HG03521 (cell line): ENCODE data around the gene PROX2.

Experiments used
- ATAC-seq: cut with Tn5 transposase; IDR thresholded peaks from one replicate; pipeline ENCODE4 v1.9.1; 2021; ENCODE audit warnings: mild to moderate bottlenecking, moderate library complexity; ENCODE audit not compliant: unreplicated experiment

PROX2 gene

DNA sequence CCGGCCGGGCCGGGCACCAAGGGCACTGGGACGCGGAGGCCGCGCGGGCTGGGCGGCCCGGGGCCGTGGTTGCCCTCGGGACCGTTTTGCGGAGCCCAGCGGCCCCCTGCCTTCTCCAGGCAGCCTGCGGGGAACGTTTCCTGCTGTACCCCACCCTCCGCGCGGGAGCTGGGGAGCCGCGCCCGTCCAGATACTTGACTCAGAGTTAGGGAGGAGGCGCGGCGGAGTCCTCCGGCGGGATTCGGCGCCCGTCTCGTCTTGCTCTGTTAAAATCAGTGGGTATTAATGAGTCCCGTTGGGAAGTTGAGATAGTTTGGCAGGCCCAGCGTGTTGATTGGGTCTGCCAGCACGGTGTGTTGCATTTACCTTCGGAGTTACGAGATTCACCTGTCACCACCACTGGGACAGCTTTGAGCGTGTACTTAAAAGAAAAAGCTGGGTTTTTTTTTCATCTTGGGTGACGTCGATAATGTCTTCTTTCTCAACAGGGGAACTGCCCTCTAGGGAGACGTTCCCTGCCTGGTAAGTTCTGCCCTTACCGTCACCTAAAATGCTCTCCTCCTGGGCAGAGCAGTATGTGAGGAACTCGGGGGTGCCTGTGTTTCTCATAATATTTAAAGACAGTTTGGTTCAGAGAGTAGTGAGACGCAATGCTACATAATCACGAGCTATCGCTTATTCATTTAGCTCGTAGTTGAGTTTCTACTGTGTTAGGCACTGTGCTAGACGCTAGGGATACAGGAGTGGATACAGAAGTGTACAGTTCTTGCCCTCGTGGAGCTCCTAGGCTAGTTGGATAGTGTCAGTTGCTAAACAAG is 6.4 kb upstream of the PROX2 start:
- peak; percentile 34 for ATAC-seq

DNA sequence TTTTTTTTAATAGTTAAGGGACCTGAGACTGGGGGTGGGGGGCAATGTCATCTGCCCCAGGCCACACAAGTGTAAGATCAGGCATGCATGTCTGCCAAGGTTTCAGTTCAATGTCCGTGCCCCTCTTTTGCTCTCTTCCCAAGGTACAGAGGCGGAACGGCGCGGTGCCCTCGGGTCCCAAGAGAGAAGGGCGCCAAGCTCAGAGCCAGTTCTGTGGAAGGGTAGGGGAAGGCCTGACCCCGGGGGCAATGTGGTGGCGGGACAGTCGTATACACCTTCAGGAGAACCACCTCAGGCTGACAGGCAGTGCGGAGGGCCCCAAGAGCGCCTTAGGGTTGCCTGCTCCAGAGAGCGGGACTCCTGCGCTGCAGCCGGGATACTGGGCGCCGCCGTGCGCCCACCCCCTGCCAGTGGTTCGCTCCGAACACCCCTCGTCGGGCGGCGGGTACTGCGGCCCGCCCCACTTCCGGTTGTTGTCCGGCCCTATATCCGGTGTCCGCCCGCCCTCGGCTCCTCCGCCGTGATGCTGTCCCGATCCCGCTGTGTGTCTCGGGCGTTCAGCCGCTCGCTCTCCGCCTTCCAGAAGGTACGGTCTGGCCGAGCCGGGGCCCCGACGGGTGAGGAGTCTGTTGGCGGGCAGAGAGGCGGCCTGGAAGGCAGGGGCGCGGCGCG is 5.6 kb upstream of the PROX2 start, which contains the start of gene DLST:
Gene DLST, plus strand, starts transcription at position 486 of the 672 bp plus-strand sequence. Its CDS starts 38 bp downstream, at position 524.
- ATAC-seq = peak; percentile 86

DNA sequence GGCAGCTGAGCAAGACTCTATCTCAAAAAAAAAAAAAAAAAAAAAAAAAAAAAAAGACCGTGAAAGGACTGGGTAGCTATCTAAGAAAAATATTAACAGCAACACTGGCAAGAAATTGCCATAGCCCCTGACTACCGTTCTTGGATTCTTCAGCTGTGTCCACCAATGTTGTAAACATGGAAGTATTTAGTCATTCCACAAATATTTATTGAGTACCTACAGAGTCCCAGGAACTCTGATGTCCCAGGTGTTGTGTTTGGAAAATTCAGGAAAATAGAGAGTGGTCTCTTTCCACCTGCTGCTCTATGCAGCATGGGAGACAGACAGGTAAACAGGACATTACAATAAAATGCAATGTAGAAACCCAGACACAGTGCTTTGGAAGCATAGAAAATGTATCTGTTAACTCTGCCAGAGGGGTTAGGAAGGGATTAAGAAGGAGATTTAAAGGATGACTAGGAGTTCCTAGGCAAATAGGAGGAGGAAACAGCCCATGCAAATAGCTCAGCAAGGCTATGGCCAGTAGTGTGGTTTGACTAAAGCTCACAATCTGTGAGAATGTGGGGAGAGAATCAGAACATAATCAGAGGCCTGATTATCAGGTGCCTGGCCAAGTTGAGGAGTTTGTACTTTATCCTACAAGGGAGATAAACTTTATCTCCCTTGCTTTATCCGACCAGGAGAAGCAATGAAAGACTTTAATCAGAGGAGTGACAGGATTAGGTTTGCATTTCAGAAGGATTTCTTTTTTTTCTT is 3.7 kb upstream of the PROX2 start:
- ATAC-seq = no peak

GRCh38 chr14:74875204-74875603 is 741 bp downstream of the PROX2 start:
- no peak for ATAC-seq

DNA sequence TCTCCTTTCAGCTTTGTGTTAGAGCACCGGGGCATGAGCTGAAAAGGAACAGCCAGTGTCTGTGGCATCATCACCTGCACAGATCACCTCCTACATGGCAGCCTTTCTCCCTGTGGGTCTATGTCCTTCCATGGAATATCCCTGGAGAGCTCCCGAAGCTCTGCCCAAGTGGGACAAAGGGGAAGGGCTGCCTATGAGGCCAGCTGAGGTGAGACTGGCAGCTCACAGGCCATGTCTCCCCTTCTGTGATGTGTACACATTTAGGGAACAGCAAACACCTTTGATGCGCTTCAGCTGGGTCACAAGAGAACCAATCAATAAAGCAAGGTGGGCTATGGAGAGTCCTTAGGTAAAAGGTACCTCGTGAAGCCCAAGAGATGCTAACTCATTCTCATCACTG is 4.1 kb downstream of the PROX2 start:
- no peak for ATAC-seq

DNA sequence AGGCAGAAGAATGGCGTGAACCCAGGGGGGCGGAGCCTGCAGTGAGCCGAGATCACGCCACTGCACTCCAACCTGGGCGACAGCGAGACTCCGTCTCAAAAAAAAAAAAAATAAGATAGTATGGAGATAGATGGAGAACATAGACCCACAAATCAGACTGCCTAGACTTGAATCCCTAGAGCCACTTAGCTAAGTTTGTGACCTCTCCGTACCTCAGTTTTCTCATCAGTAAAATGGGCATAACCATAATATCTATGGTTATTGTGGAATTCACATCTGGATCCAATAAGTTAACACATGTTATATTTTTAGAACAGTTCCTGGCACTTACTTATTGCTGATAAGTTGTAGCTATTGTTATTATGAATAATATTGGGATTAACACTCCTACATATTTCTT is 7.2 kb downstream of the PROX2 start:
- ATAC-seq = no peak

- ATAC-seq = no peak
Observed at GRCh38 chr14:74867673-74868072, 8.3 kb downstream of the PROX2 start.

DNA sequence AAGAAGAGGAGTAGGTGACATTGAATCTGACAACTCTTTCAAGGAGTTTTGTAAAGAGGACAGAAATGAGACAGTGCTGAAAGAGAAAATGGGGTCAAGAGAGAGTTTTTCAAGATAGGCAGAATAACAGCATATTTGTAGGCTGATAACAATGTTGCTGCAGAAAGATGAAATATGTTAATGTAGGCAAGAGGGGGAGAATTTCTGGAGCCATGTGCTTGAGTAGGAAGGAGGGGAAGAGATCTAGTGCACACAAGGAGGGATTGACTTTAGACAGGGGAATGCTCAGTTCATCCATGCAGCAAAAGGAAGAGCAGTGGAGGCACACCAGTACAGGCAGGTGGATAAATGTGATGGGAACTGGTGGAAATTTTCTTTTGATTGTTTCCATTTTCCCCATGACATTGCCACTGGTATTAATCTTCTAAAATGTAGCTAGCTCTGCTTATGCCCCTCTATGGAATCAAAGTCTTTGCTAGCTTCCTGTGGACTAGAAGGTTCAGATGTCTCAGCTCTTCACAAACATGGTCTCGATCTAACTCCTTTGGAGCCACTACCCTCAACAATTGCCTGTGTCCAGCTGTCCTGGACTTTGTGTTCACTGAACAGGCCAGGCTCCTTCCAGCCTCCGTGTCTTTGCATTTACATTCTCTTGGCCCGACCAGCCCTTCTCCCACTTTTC is 9.1 kb downstream of the PROX2 start:
- ATAC-seq = no peak

DNA sequence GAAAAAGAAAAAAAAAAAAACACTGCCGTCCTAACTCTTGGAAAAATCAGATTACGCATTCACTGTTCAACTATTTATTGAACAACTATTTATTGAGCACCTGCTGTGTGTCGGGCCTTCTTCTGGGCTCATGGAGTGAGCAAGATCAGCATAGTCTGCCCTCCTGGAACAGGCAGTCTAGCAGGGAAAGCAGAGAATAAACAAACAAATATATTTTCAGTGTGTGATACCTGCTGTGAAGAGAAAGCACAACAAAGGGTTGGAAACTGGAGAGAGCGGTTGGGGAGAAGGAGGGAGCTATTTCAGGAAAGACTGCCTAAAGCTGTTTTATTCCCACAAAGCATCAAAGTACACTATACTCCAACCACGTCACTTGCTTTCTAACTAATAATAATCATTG is 10.8 kb downstream of the PROX2 start:
- ATAC-seq = no peak

- ATAC-seq = no peak
Observed at GRCh38 chr14:74864198-74864597, 11.7 kb downstream of the PROX2 start.

DNA sequence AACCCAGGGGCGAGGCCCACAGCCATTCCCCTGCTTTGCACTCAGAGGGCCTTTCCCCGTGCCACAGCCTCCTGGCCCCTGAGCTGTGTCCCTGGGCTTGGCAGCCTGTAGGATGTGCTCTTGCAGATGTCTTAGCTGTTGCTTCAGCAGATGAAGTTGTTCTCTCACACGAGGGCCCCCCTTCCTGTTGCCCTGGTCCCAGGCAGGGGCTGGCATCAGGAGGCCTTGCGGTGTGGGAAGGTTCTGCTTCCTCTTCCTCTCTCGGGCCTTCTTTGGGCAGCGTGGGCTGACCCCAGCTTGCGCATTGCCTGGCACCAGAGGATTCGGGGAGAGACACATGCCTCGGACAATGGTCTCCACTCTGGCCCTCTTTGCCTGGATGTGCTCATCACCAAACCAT is 12.7 kb downstream of the PROX2 start:
- ATAC-seq = no peak

DNA sequence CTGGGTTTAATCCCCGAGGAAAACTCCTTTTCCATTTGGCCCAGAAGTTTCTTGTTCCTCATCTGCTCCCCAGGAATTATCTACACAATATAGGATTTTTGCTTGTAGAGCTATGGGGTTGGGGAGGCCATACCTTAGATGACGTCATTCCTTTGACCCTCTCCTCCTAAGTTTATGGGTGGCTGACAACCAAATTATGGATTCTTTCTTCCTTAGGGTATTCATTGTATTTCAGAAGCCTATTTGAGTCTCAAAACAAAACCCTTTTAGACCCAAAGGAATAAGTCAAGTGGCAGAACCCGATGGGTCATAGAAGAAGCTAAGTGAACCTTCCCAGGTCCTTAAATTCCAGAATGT is 14.2 kb downstream of the PROX2 start:
- no peak for ATAC-seq

DNA sequence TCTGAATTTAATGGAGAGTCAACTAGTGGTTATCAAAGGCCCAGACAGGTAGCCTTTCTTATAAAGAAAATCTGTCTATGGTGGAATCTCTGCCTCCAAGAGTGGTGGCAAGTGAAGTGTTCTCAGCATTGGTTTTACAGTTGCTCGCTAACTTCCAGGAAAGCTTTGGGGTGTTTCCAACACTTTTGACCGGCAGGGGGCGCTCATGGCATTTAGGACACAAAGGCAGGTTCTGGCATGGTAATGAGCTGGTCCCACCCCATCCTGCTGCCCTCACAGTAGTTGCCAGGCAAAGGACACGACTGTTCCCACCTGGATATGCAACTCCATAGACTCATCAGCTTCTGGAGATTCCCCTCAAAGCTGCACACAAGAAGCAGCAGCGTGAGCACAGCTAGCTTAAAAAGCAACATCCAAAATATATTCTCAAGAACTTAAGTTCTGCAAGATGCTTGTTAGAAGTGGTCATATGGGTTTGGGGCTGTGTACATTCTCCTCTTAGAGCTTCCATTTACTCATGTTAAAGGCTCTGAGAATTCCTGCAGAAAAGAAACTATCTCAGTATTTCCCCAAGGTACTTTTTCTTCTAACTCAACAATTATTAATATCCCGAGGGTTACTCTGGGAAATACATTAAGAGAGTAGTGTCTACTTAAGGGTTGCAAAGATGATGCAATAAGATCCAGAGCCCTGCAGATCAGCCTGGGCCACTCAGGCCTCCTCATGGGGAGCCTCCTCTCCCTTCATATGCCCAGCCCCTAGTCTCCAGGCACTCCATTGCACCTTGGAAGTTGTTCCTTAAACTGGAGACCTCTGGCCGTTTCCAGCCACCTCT is 14.8 kb downstream of the PROX2 start:
- ATAC-seq = no peak

GRCh38 chr14:74859757-74860552 is 16.0 kb downstream of the PROX2 start:
- ATAC-seq = no peak

GRCh38 chr14:74858022-74858421 is 17.9 kb downstream of the PROX2 start:
- ATAC-seq = no peak

DNA sequence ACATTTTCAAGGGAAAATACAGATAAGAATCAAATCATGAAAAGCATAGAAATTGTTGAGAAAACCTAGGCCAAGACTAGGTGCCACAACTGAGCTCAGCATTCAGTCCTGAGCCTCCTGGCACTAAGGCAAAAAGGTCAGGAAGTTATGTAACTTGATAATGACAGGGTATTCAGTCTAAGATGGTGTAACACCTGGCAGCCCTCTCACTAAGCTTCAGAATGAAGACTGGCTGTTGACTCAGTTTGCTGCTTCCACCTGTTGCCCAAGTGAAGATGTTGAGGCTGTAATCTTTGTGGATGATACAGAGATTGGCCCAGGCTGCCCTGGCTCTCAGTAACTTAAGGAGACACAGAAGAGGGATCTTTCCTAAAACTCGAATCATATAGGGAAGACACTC is 19.6 kb downstream of the PROX2 start:
- no peak for ATAC-seq

- ATAC-seq = no peak
Observed at GRCh38 chr14:74855945-74856344, 20.0 kb downstream of the PROX2 start.

DNA sequence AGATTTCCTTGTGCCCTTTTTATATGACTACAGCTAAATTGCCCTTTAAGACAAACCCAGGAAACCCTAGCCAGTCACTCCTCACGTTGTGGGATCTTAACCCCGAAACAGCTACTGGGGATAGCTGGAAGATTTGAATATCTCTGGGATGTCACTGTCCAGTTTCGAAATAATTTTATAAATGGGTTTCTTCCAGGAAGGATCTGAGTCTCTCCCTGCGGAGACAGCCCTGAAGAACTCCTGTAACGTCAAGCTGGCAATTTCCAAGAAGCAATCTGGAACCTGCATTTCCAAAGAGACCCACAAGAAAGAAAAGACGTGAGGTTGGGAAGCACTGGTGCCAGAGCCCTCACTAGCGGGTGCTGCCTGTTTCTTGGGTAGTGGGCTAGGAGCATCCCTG is 20.9 kb downstream of the PROX2 start:
- no peak for ATAC-seq

- no peak for ATAC-seq
Observed at GRCh38 chr14:74853581-74853980, 22.4 kb downstream of the PROX2 start.
